ENCODE measurements around the gene KLHL30.

KLHL30 gene

DNA sequence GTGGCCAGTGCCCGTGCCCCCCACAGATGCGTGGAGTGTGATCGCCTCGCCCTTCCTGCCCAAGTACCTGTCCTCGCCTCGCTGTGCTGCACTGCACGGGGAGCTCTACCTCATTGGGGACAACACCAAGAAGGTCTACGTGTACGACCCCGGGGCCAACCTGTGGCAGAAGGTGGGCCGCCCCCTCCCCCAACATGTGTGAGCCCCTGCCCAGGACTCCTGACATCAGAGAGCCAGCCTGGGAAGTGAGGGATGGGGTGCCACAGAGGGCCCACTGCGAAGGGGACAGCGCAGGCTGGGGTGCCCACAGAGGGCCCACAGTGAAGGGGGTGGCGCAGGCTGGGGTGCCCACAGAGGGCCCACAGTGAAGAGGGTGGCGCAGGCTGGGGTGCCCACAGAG lies 10.5 kb downstream of the KLHL30 start:
- no peak for TF ChIP-seq Cebpa-rat (IDR thresholded peaks at IDR 0.05)
- no peaks in the 10 kb centered on the region for H3K36me3 ChIP-seq
- no peak overlapping the region for H3K27ac ChIP-seq
- peaks cover 1 to 63% (median 53%) of the 10 kb centered on the region in 10 experiments for H3K4me1 ChIP-seq
- peaks cover 0 to 7% (median 0%) of the 10 kb centered on the region in 11 experiments; a peak in 2 of 22 replicates for H3K9me3 ChIP-seq (replicated peaks in 1 of 11)
- no peak overlapping the region for H3K4me2 ChIP-seq
- no peak overlapping the region for H3K9ac ChIP-seq
- no peaks in the 10 kb centered on the region for H3K27me3 ChIP-seq
- no peak overlapping the region for H3K4me3 ChIP-seq
- peaks cover 0 to 33% (median 0%) of the 10 kb centered on the region in 11 experiments; a peak in 3 of 22 replicates for H4K20me1 ChIP-seq

DNA sequence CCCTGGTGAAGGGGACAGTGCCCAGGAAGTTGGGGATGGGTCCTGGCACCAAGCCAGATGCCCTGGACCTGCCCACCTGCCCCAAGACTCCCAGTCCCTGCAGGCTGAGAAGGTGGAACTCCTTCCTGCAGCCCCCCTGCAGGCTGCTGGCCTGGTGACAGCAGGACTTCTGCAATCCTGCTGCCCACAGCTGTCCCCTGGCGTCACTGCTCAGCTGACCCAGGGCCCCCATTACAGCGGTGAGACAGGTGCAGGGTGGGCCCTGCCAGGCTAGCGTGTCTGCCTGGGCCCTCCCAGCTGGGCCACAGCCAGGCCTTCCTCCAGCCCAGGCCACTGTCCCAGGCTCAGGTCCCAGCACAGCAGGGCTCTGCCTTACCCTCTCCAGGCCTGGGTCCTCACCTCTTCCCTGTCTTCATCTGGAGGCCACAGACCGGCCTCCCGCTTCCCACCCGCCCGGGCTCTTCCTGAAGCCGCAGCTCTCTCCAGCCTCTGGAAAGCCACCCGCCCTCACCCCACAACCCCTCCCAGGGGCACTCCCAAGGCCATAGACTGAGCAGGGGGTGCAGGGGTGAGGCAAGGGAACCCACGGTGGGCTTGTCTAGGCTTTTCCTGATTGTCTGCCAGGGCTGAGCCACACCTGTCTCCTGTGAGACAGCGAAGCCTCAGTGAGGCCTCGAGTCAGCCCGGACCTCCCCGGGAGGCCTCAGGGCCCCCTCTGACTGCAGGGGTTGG lies 11.5 kb downstream of the KLHL30 start:
- peaks cover 0 to 11% (median 0%) of the 10 kb centered on the region in 11 experiments; a peak in 2 of 22 replicates for H3K9me3 ChIP-seq (replicated peaks in 1 of 11)
- H4K20me1 ChIP-seq: peaks cover 0 to 23% (median 0%) of the 10 kb centered on the region in 11 experiments; a peak in 3 of 22 replicates
- H3K9ac ChIP-seq: no peak overlapping the region
- H3K4me3 ChIP-seq: no peak overlapping the region
- peak overlapping the region in 2 of 11 experiments; percentile 20 to 40; a peak in 2 of 22 replicates for H3K4me2 ChIP-seq
- H3K27ac ChIP-seq: no peak overlapping the region
- no peaks in the 10 kb centered on the region for H3K36me3 ChIP-seq
- no peak for TF ChIP-seq Cebpa-rat (IDR thresholded peaks at IDR 0.05)
- peaks cover 0 to 55% (median 44%) of the 10 kb centered on the region in 10 experiments; a peak in 16 of 20 replicates for H3K4me1 ChIP-seq
- no peaks in the 10 kb centered on the region for H3K27me3 ChIP-seq

DNA sequence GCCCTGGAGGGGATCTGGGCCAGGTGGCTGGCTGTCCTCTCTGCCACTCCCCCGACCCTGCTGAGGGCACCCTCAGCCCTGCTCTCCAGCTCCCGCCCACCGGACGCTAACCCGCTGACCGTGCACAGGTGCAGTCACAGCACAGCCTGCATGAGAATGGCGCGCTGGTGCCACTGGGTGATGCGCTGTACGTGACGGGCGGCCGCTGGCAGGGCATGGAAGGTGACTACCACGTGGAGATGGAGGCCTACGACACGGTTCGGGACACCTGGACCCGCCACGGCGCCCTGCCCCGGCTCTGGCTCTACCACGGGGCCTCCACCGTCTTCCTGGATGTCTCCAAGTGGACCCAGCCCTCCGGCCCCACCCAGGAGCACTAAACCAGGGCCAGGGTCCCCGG lies 12.2 kb downstream of the KLHL30 start:
- no peak overlapping the region for H3K4me3 ChIP-seq
- no peaks in the 10 kb centered on the region for H3K36me3 ChIP-seq
- peaks cover 0 to 11% (median 0%) of the 10 kb centered on the region in 11 experiments; a peak in 2 of 22 replicates for H3K9me3 ChIP-seq (replicated peaks in 1 of 11)
- no peak overlapping the region for H3K27ac ChIP-seq
- H3K4me2 ChIP-seq: peak overlapping the region in 6 of 11 experiments; percentile 8 to 40 (median 22); a peak in 8 of 22 replicates
- no peaks in the 10 kb centered on the region for H3K27me3 ChIP-seq
- H4K20me1 ChIP-seq: peaks cover 0 to 18% (median 0%) of the 10 kb centered on the region in 11 experiments; a peak in 3 of 22 replicates
- H3K4me1 ChIP-seq: peaks cover 0 to 55% (median 44%) of the 10 kb centered on the region in 10 experiments; a peak in 16 of 20 replicates
- TF ChIP-seq Cebpa-rat (IDR thresholded peaks at IDR 0.05): no peak
- H3K9ac ChIP-seq: 0 out of 22 replicates have a peak overlapping the region, but pooled peaks of 1 of the 11 experiments have one; percentile 24

DNA sequence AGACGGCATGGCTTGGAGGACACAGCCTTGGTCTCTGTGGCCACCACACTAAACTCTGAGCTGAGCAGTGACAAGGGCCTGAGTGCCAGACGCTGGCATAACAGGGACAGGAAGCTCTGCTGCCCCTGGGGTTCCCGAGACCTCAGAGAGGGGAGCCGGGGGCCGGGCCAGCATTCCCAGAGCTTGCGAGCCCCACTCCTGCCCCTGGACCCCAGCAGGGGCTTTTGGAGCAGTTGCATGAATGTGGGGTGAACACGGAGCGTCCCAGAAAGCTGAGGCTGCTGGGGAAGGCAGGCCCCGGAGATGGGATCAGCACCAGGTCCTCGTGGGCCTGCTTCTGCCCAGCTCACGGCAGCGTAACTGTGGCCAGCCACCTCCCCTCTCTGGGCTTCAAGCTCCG lies 12.7 kb downstream of the KLHL30 start:
- Histone ChIP-seq H3K4me3 (no peak overlapping the region), H3K36me3 (no peaks in the 10 kb centered on the region), H3K4me1 (peaks cover 0 to 51% (median 40%) of the 10 kb centered on the region in 10 experiments; a peak in 16 of 20 replicates), H3K9me3 (replicated peaks in 1 of 11) (peaks cover 0 to 11% (median 0%) of the 10 kb centered on the region in 11 experiments; a peak in 2 of 22 replicates), H3K4me2 (peak overlapping the region in 7 of 11 experiments; percentile 8 to 40 (median 24); a peak in 10 of 22 replicates), H3K27me3 (no peaks in the 10 kb centered on the region), H3K9ac (0 out of 22 replicates have a peak overlapping the region, but pooled peaks of 1 of the 11 experiments have one; percentile 1), H3K27ac (no peak overlapping the region), H4K20me1 (peaks cover 0 to 18% (median 0%) of the 10 kb centered on the region in 11 experiments; a peak in 2 of 22 replicates)
- no peak for TF ChIP-seq Cebpa-rat (IDR thresholded peaks at IDR 0.05)

DNA sequence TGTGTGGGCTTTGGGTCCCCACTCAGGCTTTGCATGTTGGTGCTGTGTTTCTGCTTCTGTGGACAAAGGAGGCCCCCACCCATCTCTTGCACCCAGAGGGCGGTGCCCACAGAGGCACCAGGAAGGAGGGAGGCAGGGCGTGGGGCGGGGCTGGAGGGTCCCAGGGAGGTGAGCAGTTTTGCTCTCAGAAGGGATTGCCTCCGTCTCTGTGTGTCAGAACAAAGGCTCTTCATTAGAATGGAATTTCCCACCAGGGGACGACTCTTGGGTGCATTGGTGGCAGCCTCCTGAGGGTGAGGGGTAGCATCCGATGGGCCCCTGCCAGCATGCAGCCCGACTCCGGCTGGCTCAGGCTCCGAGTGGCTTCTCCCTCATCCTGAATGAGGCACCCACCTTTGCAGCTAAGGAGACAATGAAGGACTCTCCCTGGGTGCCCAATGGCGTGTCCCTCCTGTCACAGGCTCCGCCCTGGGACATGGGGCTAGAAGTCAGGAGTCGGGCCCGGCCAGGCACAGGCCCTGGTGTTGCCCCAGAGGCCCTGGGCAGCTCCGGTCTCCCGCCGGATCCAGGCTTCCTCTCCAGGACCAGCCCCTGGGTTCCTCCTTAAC lies 13.3 kb downstream of the KLHL30 start:
- Histone ChIP-seq H3K27ac (no peak overlapping the region), H3K27me3 (no peaks in the 10 kb centered on the region), H3K9ac (0 out of 22 replicates have a peak overlapping the region, but pooled peaks of 1 of the 11 experiments have one; percentile 1), H3K36me3 (no peaks in the 10 kb centered on the region), H3K4me1 (peaks cover 0 to 45% (median 38%) of the 10 kb centered on the region in 10 experiments; a peak in 16 of 20 replicates), H3K4me3 (no peak overlapping the region), H3K4me2 (peak overlapping the region in 6 of 11 experiments; percentile 8 to 40 (median 24); a peak in 8 of 22 replicates), H3K9me3 (replicated peaks in 1 of 11) (peaks cover 0 to 11% (median 0%) of the 10 kb centered on the region in 11 experiments; a peak in 2 of 22 replicates), H4K20me1 (peaks cover 0 to 18% (median 0%) of the 10 kb centered on the region in 11 experiments; a peak in 2 of 22 replicates)
- no peak for TF ChIP-seq Cebpa-rat (IDR thresholded peaks at IDR 0.05)

DNA sequence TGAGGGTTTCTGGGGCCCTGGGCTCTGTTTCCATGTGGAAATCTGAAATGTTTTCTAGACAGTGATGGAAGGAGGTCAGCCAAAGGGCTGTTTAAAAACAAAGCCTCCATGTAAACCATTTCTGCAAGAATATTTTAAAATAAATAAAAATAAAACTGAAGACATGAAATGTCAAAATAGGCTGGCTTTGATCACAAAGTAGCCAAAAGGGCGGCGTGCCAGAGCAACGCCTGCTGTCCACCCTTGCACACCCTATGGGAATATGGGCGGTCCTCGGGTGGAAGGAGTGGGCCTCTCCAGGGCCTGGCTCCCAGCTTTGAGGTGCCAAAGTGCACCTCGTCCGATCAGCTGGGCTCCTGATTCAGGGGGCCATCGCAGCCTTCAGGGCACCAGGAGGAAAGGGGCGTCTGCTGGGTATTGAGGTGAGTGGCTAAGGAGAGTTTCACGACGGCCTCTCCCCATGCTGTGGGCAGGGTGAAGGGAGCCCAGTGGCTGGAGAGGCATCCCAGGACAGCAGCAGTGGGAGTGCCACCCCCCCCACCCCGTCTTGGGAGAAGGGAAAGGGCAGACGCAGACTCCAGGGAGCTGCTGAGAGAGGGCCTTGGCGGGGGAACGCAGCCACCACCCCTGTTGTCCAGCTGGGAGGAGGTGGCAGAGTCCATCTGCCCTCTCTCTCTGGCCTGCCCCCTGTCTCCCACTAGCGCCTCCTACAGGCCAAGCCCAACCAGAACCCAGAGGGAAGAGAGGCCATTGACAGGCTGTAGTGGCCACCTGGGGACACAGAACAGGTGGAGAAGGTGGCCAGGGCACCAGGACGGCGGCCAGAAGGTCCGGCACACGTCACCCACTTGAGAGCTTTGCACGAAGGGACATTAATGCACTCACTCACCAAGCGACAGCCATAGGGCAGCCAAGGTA lies 14.6 kb downstream of the KLHL30 start:
- TF ChIP-seq Cebpa-rat (IDR thresholded peaks at IDR 0.05): no peak
- Histone ChIP-seq H3K4me3 (no peak overlapping the region), H3K4me1 (peaks cover 0 to 37% (median 32%) of the 10 kb centered on the region in 10 experiments; a peak in 16 of 20 replicates), H3K36me3 (no peaks in the 10 kb centered on the region), H3K27ac (no peak overlapping the region), H3K9ac (no peak overlapping the region), H4K20me1 (peaks cover 0 to 21% (median 0%) of the 10 kb centered on the region in 11 experiments; a peak in 2 of 22 replicates), H3K9me3 (replicated peaks in 1 of 11) (peaks cover 0 to 11% (median 0%) of the 10 kb centered on the region in 11 experiments; a peak in 2 of 22 replicates), H3K4me2 (no peak overlapping the region), H3K27me3 (no peaks in the 10 kb centered on the region)

DNA sequence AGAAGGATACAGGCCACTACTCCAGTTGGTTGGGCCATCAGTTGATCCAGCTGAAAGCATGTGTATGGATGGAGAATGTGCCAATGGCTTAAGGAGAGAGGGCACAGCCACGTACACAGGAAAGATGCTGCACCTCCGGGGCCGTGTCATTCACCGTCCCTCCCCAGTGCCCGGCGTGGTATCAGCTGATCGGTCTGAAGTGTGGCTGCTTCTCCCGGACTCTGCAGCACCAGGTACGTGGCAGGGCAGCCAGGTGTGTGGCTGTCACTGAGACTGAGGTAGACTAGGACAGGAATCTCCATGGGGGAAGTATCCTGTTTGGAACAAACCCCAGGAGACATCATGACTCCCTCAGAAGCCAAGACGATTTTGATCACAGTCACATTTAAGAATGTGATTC lies 16.1 kb downstream of the KLHL30 start:
- H3K27ac ChIP-seq: no peak overlapping the region
- H3K4me2 ChIP-seq: peak overlapping the region in 1 of 11 experiments; percentile 42; a peak in 1 of 22 replicates
- H3K4me3 ChIP-seq: no peak overlapping the region
- peaks cover 0 to 19% (median 0%) of the 10 kb centered on the region in 11 experiments; a peak in 6 of 22 replicates for H4K20me1 ChIP-seq
- H3K9me3 ChIP-seq (replicated peaks in 1 of 11): peaks cover 0 to 11% (median 0%) of the 10 kb centered on the region in 11 experiments; a peak in 2 of 22 replicates
- no peaks in the 10 kb centered on the region for H3K36me3 ChIP-seq
- H3K9ac ChIP-seq: no peak overlapping the region
- peaks cover 3 to 47% (median 38%) of the 10 kb centered on the region in 10 experiments for H3K4me1 ChIP-seq
- peaks cover 4 to 8% (median 8%) of the 10 kb centered on the region in 11 experiments; a peak in 16 of 22 replicates for H3K27me3 ChIP-seq
- no peak for TF ChIP-seq Cebpa-rat (IDR thresholded peaks at IDR 0.05)
